OCI-M2 (cell line): ENCODE measurements around the gene CACNA1A.

Experiments
- DNase-seq: peaks from one replicate; lab custom pipeline; 2025; ENCODE audit not compliant: unreplicated experiment; lab: John Stamatoyannopoulos, UW

Gene CACNA1A

GRCh38 chr19:13315495-13315894 is 190.8 kb downstream of the CACNA1A start:
- DNase-seq = no peak

GRCh38 chr19:13314761-13315160 is 191.5 kb downstream of the CACNA1A start:
- no peak for DNase-seq

GRCh38 chr19:13313875-13314274 is 192.4 kb downstream of the CACNA1A start:
- no peak for DNase-seq

- DNase-seq = no peak
Observed at GRCh38 chr19:13309864-13310263, 196.4 kb downstream of the CACNA1A start.

- no peak for DNase-seq
Observed at GRCh38 chr19:13303381-13304129, 202.7 kb downstream of the CACNA1A start.

GRCh38 chr19:13302526-13303270 is 203.6 kb downstream of the CACNA1A start:
- no peak for DNase-seq

- no peak for DNase-seq
Observed at GRCh38 chr19:13301627-13302334, 204.5 kb downstream of the CACNA1A start.

GRCh38 chr19:13300421-13301030 is 205.8 kb downstream of the CACNA1A start:
- no peak for DNase-seq

- no peak for DNase-seq
Observed at GRCh38 chr19:13299838-13300237, 206.4 kb downstream of the CACNA1A start.

GRCh38 chr19:13298565-13299481 is 207.5 kb downstream of the CACNA1A start:
- DNase-seq = no peak

- DNase-seq = no peak
Observed at GRCh38 chr19:13297023-13297422, 209.3 kb downstream of the CACNA1A start.

GRCh38 chr19:13294812-13295567 is 211.3 kb downstream of the CACNA1A start:
- no peak for DNase-seq

GRCh38 chr19:13291913-13292312 is 214.4 kb downstream of the CACNA1A start:
- DNase-seq = no peak

GRCh38 chr19:13290741-13291140 is 215.5 kb downstream of the CACNA1A start:
- DNase-seq = no peak

GRCh38 chr19:13289295-13289694 is 217.0 kb downstream of the CACNA1A start:
- no peak for DNase-seq

GRCh38 chr19:13286195-13286985 is 219.9 kb downstream of the CACNA1A start:
- DNase-seq = no peak

GRCh38 chr19:13284929-13285928 is 221.1 kb downstream of the CACNA1A start:
- no peak for DNase-seq

- DNase-seq = no peak
Observed at GRCh38 chr19:13283871-13284270, 222.4 kb downstream of the CACNA1A start.
